ENCODE results near the gene PAM. TPM values are rescaled to one million over a fixed set of nuclear protein-coding genes. Genes with fewer than 3 reads are reported as not detected.

PAM gene
- total and polyA plus RNA-seq, 2 donors from 2014 or later, result 158 to 293 TPM

DNA sequence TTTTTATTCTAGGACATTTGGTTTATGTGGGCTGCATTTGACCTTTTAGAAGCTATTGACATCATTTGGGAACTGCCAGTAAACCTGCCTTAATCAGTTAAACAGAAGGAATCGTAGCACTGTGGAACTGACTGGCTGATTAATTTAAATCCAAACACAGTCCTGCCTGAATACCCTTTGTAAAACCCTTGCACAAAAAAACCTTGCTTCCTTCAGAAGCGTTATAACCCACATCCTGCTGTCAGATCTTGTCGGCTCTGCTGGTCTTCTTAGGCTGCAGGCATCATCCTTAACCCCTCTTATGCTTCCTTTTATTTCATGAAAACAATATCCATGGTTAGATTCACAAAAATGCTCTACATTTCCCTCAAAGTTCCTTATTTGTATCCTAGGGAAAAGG lies 46.3 kb downstream of the PAM start:
- H3K9ac ChIP-seq (ENCODE audit: low read length in 3 of 3), result no peak overlapping the region
- TF ChIP-seq, protein P1, sequence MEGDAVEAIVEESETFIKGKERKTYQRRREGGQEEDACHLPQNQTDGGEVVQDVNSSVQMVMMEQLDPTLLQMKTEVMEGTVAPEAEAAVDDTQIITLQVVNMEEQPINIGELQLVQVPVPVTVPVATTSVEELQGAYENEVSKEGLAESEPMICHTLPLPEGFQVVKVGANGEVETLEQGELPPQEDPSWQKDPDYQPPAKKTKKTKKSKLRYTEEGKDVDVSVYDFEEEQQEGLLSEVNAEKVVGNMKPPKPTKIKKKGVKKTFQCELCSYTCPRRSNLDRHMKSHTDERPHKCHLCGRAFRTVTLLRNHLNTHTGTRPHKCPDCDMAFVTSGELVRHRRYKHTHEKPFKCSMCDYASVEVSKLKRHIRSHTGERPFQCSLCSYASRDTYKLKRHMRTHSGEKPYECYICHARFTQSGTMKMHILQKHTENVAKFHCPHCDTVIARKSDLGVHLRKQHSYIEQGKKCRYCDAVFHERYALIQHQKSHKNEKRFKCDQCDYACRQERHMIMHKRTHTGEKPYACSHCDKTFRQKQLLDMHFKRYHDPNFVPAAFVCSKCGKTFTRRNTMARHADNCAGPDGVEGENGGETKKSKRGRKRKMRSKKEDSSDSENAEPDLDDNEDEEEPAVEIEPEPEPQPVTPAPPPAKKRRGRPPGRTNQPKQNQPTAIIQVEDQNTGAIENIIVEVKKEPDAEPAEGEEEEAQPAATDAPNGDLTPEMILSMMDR (IDR thresholded peaks at IDR 0.05; ENCODE audit: borderline replicate concordance, extremely low read depth, insufficient read depth), result no peak
- peaks cover 0 to 5% (median 2%) of the 10 kb centered on the region in 3 donors for H3K4me1 ChIP-seq (ENCODE audit: control insufficient read depth in 2 of 3, insufficient read depth in 2 of 3, low read depth in 1 of 3, low read length in 3 of 3)
- H3K36me3 ChIP-seq (ENCODE audit: control insufficient read depth in 2 of 3, insufficient read depth in 3 of 3, low read length in 3 of 3), result no peaks in the 10 kb centered on the region
- H3K9me3 ChIP-seq (ENCODE audit: control insufficient read depth in 2 of 3, insufficient read depth in 1 of 3, low read length in 3 of 3), result no peaks in the 10 kb centered on the region
- H3K27ac ChIP-seq (ENCODE audit: low read depth in 2 of 2, low read length in 2 of 2), result no peak overlapping the region
- intact Hi-C loops (cut with DNase I), result no loop called here
- no peak overlapping the region for H3K4me3 ChIP-seq (ENCODE audit: low read length in 3 of 3)
- DNase-seq (peak in 2 of 5 donors; percentile 42 to 43), FAIRE-seq (no peak)
- no peaks in the 10 kb centered on the region for H3K27me3 ChIP-seq (ENCODE audit: control insufficient read depth, insufficient read depth, low read length)

DNA sequence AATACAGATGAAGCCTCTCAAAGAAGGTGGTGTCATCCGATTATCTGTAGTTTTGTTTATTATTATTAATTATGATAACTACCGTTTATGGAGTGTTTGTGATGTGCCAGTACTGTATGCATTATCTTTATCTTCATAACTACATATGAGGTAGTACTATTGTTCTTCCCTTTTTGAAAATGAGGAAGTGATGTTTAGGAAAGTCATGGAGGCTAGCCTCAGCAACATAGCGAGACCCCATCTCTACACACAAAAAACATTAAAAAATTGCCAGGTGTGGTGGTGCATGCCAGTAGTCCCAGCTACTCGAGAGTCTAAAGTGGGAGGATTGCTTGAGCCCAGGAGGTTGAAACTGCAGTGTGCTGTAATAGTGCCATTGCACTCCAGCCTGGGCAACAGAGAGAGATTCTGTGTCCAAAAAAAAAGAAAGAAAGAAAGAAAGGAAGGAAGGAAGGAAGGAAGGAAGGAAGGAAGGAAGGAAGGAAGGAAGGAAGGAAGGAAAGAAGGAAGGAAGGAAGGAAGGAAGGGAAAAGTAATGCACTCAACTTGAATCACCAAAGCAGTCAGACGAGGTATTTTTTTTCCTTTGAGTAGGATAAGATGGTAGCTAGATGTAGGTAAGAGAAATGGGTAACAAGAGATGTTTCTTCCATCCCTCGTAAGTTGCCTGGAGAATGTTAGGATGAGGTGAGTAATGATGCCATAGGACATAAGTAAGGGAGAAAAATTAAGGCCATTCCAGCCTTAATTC lies 47.8 kb downstream of the PAM start:
- TF ChIP-seq, protein P1 (IDR thresholded peaks at IDR 0.05; ENCODE audit: borderline replicate concordance, extremely low read depth, insufficient read depth), result no peak
- Histone ChIP-seq H3K27ac (ENCODE audit: low read depth in 2 of 2, low read length in 2 of 2) (no peak overlapping the region), H3K4me1 (ENCODE audit: control insufficient read depth in 2 of 3, insufficient read depth in 2 of 3, low read depth in 1 of 3, low read length in 3 of 3) (peaks cover 0 to 5% (median 2%) of the 10 kb centered on the region in 3 donors), H3K27me3 (ENCODE audit: control insufficient read depth, insufficient read depth, low read length) (no peaks in the 10 kb centered on the region), H3K36me3 (ENCODE audit: control insufficient read depth in 2 of 3, insufficient read depth in 3 of 3, low read length in 3 of 3) (no peaks in the 10 kb centered on the region), H3K9me3 (ENCODE audit: control insufficient read depth in 2 of 3, insufficient read depth in 1 of 3, low read length in 3 of 3) (no peaks in the 10 kb centered on the region), H3K9ac (ENCODE audit: low read length in 3 of 3) (no peak overlapping the region), H3K4me3 (ENCODE audit: low read length in 3 of 3) (no peak overlapping the region)
- intact Hi-C loops (cut with DNase I), result no loop called here
- FAIRE-seq, result no peak
- no peak for DNase-seq

DNA sequence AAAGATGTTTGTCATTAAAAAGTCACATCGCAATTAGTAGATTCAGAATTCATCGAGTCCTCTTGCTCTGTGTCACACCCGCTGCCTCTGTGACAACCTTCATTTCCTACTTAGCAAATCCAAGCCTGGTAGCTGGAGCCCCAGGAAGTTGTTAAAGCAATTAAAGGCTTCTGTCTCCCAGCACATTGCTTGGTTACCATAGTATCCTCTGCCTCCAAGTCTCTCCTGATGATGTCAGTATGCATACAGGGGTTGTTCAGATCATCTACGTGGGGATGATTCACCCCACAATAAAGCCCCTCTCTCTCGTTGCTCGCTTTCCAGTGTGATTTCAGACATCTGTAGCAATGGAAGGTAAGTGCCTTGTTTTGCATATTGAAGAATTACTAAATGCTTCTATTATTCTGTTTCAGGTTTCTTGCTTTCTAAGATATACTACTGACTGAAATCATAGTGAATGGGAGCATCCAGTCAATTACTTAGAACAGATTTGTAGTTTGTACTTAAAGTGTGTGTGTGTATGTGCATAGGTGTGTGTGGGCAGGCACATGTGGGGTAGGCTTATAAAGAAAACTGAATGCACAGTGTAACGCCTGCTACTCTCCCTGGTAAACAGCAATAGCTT lies 52.9 kb downstream of the PAM start:
- no peak overlapping the region for H3K27ac ChIP-seq (ENCODE audit: low read depth in 2 of 2, low read length in 2 of 2)

More for the DNA sequence above, 52.9 kb downstream of the PAM start:
- Histone ChIP-seq H3K9me3 (ENCODE audit: control insufficient read depth in 2 of 3, insufficient read depth in 1 of 3, low read length in 3 of 3) (no peaks in the 10 kb centered on the region), H3K4me3 (ENCODE audit: low read length in 3 of 3) (no peak overlapping the region), H3K36me3 (ENCODE audit: control insufficient read depth in 2 of 3, insufficient read depth in 3 of 3, low read length in 3 of 3) (no peaks in the 10 kb centered on the region), H3K9ac (ENCODE audit: low read length in 3 of 3) (no peak overlapping the region), H3K27me3 (ENCODE audit: control insufficient read depth, insufficient read depth, low read length) (no peaks in the 10 kb centered on the region), H3K4me1 (ENCODE audit: control insufficient read depth in 2 of 3, insufficient read depth in 2 of 3, low read depth in 1 of 3, low read length in 3 of 3) (no peaks in the 10 kb centered on the region)
- intact Hi-C loops (cut with DNase I), result no loop called here
- TF ChIP-seq, protein P1 (IDR thresholded peaks at IDR 0.05; ENCODE audit: borderline replicate concordance, extremely low read depth, insufficient read depth), result no peak
- DNase-seq, result peak in 3 of 5 donors; percentile 12 to 52 (median 38)
- FAIRE-seq, result no peak

Data from kidney (tissue), 14 donors.